Chondrocyte (in vitro differentiated cells): ENCODE data around the gene DHX30. TPM values are rescaled to one million over a fixed set of nuclear protein-coding genes. Genes with fewer than 3 reads are reported as not detected.

ENCODE experiments used
- DNase-seq: peaks from one replicate; pipeline ENCODE4 v3.0.0; 2021; ENCODE audit warnings: mixed read lengths, low spot score
- H3K27ac Mint-ChIP-seq: one replicate; pipeline ENCODE4 v1.8.0; 2021; ENCODE audit warnings: mild to moderate bottlenecking, moderate library complexity, mixed read lengths; ENCODE audit not compliant: unreplicated experiment
- H3K27me3 Mint-ChIP-seq: 2 replicates; pipeline ENCODE4 v1.8.0; 2021; ENCODE audit warnings: low read depth, mixed read lengths
- H3K36me3 Mint-ChIP-seq: 2 replicates; pipeline ENCODE4 v1.8.0; 2021; ENCODE audit warnings: low read depth, mixed read lengths
- H3K4me1 Mint-ChIP-seq: 2 replicates; pipeline ENCODE4 v1.8.0; 2021; ENCODE audit warnings: low read depth, mild to moderate bottlenecking, mixed read lengths
- H3K4me3 Mint-ChIP-seq: one replicate; pipeline ENCODE4 v1.8.0; 2021; ENCODE audit warnings: mild to moderate bottlenecking, moderate library complexity, mixed read lengths; ENCODE audit not compliant: unreplicated experiment
- H3K9me3 Mint-ChIP-seq: 2 replicates; pipeline ENCODE4 v1.8.0; 2021; ENCODE audit warnings: low read depth, mixed read lengths
- total RNA-seq: library from RNA; stranded (reverse); gene quantifications from 3 replicates; pipeline ENCODE4 v1.2.1, GENCODE V29; 2021
- TF ChIP-seq, protein P1 (sequence below): fragments of 200-600 bp; sonication (generic); IDR thresholded peaks from 2 replicates; pipeline ENCODE4 v1.5.0; 2021; ENCODE audit warnings: antibody characterized with exemption, mild to moderate bottlenecking, moderate library complexity

Gene DHX30
- total RNA-seq, 1 donor from 2014 or later, result 44.8 TPM

DNA sequence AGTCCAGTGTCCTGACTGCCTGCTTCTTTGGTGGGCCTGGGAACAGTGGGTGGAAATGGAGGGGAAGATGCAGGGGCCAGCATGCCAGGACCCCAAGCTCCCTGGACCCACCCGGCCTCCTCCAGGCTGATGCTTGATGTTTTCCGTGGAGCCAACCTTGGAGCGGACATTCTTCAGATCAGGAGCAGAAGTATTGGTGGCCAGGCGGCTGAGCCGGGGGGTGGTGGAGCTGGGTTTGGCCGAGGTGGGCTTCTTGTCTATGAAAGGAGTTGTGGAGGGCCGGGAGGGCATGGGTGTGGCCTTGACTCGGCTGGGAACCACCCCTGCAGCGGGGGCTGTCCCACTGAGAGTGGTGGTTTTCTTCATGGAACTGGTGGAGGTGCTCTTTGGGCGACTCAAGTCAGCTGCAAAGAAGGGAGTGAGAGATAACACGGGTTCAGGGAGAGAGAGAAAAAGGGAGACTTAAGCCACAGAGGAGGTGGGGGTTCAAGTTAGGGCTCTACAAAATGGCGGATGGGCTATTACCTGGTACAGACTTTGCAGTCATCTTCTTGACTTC is 67.8 kb downstream of the DHX30 start:
- Mint-ChIP-seq H3K27ac (peak overlapping the region; percentile 45), H3K4me1 (peaks cover 4% of the 10 kb centered on the region), H3K36me3 (peaks cover 44% of the 10 kb centered on the region), H3K4me3 (no peak overlapping the region), H3K27me3 (no peaks in the 10 kb centered on the region), H3K9me3 (no peaks in the 10 kb centered on the region)
- no peak for DNase-seq
- TF ChIP-seq, protein P1, sequence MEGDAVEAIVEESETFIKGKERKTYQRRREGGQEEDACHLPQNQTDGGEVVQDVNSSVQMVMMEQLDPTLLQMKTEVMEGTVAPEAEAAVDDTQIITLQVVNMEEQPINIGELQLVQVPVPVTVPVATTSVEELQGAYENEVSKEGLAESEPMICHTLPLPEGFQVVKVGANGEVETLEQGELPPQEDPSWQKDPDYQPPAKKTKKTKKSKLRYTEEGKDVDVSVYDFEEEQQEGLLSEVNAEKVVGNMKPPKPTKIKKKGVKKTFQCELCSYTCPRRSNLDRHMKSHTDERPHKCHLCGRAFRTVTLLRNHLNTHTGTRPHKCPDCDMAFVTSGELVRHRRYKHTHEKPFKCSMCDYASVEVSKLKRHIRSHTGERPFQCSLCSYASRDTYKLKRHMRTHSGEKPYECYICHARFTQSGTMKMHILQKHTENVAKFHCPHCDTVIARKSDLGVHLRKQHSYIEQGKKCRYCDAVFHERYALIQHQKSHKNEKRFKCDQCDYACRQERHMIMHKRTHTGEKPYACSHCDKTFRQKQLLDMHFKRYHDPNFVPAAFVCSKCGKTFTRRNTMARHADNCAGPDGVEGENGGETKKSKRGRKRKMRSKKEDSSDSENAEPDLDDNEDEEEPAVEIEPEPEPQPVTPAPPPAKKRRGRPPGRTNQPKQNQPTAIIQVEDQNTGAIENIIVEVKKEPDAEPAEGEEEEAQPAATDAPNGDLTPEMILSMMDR, result no peak

DNA sequence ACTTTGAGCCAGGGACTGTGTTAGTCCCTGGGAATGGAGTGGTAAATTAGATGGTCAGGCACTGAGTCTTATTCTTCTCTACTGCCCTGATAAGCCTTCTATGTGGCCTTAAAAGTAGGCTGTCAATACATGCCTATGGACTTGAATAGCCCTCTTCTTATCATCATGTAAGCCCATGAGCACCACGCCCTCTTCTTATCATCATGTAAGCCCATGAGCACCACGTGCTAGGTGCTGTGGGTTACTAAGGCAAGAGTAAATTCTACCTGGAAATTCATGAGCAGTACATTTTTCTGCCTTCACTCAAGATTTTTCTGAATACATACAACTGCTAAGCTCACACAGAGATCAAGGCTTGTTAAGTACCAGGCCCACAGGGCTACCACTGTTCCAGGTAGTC is 68.5 kb downstream of the DHX30 start:
- no peak for DNase-seq
- Mint-ChIP-seq H3K27ac (no peak overlapping the region), H3K4me1 (peaks cover 4% of the 10 kb centered on the region), H3K9me3 (no peaks in the 10 kb centered on the region), H3K4me3 (no peak overlapping the region), H3K27me3 (no peaks in the 10 kb centered on the region), H3K36me3 (peaks cover 40% of the 10 kb centered on the region)
- TF ChIP-seq, protein P1, result no peak

DNA sequence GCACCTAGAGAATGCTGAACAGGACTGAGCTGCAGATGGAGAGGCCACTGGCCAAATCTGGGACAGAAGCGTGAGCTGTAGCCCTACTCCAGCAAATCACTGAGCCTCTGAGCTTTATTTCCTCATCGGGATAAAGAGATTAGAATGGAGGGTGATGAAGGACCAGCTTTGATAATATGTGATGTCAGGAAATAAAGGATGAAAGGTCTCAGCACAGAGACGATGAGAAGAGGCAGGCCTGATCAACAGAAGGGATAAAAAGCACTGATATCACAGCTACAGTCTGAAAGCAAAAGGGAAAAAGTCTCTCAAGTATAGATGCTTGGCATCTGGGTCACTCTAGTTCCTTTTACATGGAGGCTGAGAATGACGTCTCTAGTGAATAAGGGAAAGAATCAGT is 70.0 kb downstream of the DHX30 start:
- H3K4me3 Mint-ChIP-seq, result no peak overlapping the region

DNA sequence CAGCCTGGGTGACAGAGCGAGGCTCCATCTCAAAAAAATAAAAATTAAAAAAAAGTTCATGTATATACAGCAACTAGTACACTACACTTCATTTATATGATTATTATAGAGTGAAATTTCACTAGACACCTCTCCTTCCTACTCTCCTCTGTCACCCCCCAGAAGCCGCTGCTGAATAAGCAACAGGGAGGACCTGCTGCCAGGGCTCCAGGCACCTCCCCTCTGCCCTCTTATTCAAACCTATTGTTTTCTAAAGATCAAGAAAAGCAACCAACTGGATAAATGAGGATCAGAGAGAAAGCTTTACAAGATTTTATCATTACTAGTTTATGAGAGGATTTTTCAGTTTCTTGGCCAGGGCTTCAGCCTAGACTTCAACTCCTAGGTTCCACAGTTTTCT is 71.5 kb downstream of the DHX30 start:
- no peak for DNase-seq
- H3K27ac Mint-ChIP-seq, result no peak overlapping the region
- peaks cover 31% of the 10 kb centered on the region for H3K36me3 Mint-ChIP-seq

More for the DNA sequence above, 70.0 kb downstream of the DHX30 start:
- Mint-ChIP-seq H3K27me3 (no peaks in the 10 kb centered on the region), H3K27ac (no peak overlapping the region), H3K4me1 (peaks cover 13% of the 10 kb centered on the region), H3K9me3 (no peaks in the 10 kb centered on the region), H3K36me3 (peaks cover 39% of the 10 kb centered on the region)
- TF ChIP-seq, protein P1, result no peak
- no peak for DNase-seq

DNA sequence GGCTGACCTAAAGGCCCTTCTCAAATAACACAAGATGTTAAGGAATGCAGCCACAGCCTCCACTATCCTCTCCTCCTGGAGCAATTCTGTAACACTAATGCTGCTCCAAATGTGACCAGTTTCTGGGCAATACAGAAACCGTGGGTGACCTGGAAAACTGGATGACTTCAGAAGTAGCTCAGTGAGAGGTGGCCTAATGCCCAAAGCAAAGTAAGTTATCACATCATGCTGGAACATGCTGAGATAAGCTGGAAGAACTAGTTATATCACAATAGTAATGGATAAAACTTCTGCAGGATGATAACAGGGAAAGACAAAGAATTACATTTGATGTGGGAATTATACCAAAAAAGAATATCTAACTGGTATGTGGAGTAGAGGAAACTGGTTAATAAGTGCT is 72.0 kb downstream of the DHX30 start:
- H3K27me3 Mint-ChIP-seq, result no peaks in the 10 kb centered on the region
- H3K9me3 Mint-ChIP-seq, result no peaks in the 10 kb centered on the region
- no peak overlapping the region for H3K4me3 Mint-ChIP-seq
- peaks cover 26% of the 10 kb centered on the region for H3K4me1 Mint-ChIP-seq
- no peak for DNase-seq
- H3K36me3 Mint-ChIP-seq, result peaks cover 26% of the 10 kb centered on the region
- TF ChIP-seq, protein P1, result no peak
- peak overlapping the region; percentile 23 for H3K27ac Mint-ChIP-seq

More for the DNA sequence above, 71.5 kb downstream of the DHX30 start:
- TF ChIP-seq, protein P1, result no peak
- H3K4me1 Mint-ChIP-seq, result peaks cover 26% of the 10 kb centered on the region
- no peaks in the 10 kb centered on the region for H3K27me3 Mint-ChIP-seq
- H3K9me3 Mint-ChIP-seq, result no peaks in the 10 kb centered on the region
- no peak overlapping the region for H3K4me3 Mint-ChIP-seq
